Left colon (tissue), 2 donors: ENCODE data around the gene LMAN1. TPM values are rescaled to one million over a fixed set of nuclear protein-coding genes. Genes with fewer than 3 reads are reported as not detected.

Source experiments
- total RNA-seq, 2 donors: library from RNA; stranded (reverse); fragmentation: NEBNext Ultra II Directional; extraction: Animal tissue kit (Norgen Biotek cat#: 25700); gene quantifications; one replicate each; pipeline ENCODE4 v1.2.1, GENCODE V29; 2021
- donor health status: DM: no; HTN: no; CAD: no.
- donor health status: DM: yes; HTN: yes; CAD: no.

The LMAN1 gene
- total RNA-seq, 2 donors from 2014 or later = 44.1 to 46.8 TPM

Other genes starting within 250 kb of the LMAN1 start
- gene SEC11C, start 219.4 kb downstream of the LMAN1 start, total RNA-seq = 10 to 100 TPM; 59.8 to 60.4 TPM
- gene GRP, start 139.1 kb downstream of the LMAN1 start, total RNA-seq = under 1 TPM in 1 of 2 donors, not detected in 1; 0.81 TPM
- not detected for gene RAX, start 85.8 kb downstream of the LMAN1 start, total RNA-seq
- not detected for gene CPLX4, start 40.6 kb downstream of the LMAN1 start, total RNA-seq